Jurkat, Clone E6-1 (cell line): ENCODE data around the gene HCCS.

Source experiments
- DNase-seq: peaks from one replicate; pipeline ENCODE4 v3.0.0-alpha.2; 2011; ENCODE audit warnings: low read depth, low spot score
- H3K4me3 ChIP-seq: 2 replicates; pipeline ENCODE4 v1.5.1; 2011; ENCODE audit warnings: mild to moderate bottlenecking, low read length, control low read depth, moderate library complexity

Gene HCCS

GRCh38 chrX:11172415-11172814 lies 61.3 kb downstream of the HCCS start:
- DNase-seq = no peak

More at GRCh38 chrX:11172415-11172814, 61.3 kb downstream of the HCCS start:
- no peak overlapping the region for H3K4me3 ChIP-seq
